CD4-positive, CD25-positive, alpha-beta regulatory T cell (primary cell): Measurements from ENCODE around the gene MICAL2. TPM values are rescaled to one million over a fixed set of nuclear protein-coding genes. Genes with fewer than 3 reads are reported as not detected.

Experiments
- polyA plus RNA-seq, 4 donors: library from polyadenylated mRNA; unstranded; fragments of 300-500 nt; fragmentation: Illumina TruSeq; gene quantifications; one replicate each; pipeline ENCODE4 v1.2.3, GENCODE V29; 2021
- total RNA-seq: library from RNA; stranded (reverse); gene quantifications from one replicate; pipeline ENCODE4 v1.2.3, GENCODE V29; 2022

The MICAL2 gene
- total and polyA plus RNA-seq, 5 donors from 2014 or later = 15.9 to 67.5 (median 24.4) TPM

Other genes starting within 250 kb of the MICAL2 start
- not detected for gene DKK3, start 102.0 kb upstream of the MICAL2 start, total RNA-seq
- 1 to 10 TPM in 3 of 4 donors, under 1 TPM in 1; 0.25 to 4.6 (median 1.8) TPM for gene DKK3, start 102.0 kb upstream of the MICAL2 start, polyA plus RNA-seq